Stimulated activated CD4-positive, alpha-beta T cell treated with anti-CD3 and anti-CD28 coated beads, Interleukin-12 subunit alpha, Interleukin-12 subunit beta, amount 100 ng/mL, for 48 hours (primary cell): Measurements from ENCODE around the gene GGPS1.
"Not testable (repeated sequence)": the region's sequence is repeated elsewhere in the genome, so short reads cannot be mapped to it uniquely, and the experiment has no call there.

ENCODE experiments used
- DNase-seq, 3 donors: peaks; one replicate each; pipeline ENCODE4 v3.0.0-alpha.2; 2020; ENCODE audit warnings: low read depth in 2 of 3, low spot score in 1 of 3

Gene GGPS1

DNA sequence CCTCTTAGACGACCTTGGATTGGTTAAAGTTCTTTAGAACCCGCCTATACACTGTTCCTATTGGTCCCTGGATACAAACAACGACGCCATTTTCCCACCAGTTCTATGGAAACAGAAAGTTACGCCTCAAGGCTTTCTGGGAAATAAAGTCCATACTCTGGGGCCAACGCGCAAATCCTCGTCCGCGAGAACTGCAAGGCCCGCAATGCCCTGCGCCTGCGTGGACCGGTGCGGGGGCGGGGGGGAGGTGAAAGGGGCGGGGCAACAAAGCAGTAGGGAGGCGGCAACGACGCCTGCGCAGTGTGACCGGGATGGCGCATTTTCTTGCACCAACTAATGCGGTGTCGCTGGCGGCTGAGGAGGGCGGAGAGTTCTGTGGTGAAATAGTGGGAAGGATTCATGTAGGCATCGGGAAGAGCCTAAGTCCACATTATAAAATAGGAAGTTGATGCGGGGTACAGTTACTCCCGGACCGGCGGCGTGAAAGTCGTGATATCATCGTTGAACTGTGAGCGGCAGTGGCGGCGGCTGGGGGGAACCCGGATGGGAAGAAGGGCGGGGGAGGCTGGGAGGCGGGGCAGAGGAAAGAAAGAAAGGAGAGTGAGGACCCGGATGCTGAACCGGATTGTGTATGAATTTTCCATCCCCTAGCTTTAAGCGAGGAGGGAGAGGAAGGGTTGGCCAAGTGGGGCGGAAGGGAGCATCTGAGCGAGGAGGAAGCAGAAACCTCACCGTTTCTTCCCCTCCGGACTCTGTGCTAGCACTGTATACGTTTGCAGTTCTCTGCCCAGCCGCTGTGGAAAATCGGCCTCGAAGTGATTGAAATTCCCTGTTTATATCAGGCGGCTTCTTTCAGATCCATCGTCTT lies at the start of gene GGPS1:
GGPS1 (plus strand) TSS at position 300 of the 868 bp plus-strand sequence. CDS start 6,695 bp downstream, outside the sequence.
- peak; percentile 96 to 99 (median 98) for DNase-seq

DNA sequence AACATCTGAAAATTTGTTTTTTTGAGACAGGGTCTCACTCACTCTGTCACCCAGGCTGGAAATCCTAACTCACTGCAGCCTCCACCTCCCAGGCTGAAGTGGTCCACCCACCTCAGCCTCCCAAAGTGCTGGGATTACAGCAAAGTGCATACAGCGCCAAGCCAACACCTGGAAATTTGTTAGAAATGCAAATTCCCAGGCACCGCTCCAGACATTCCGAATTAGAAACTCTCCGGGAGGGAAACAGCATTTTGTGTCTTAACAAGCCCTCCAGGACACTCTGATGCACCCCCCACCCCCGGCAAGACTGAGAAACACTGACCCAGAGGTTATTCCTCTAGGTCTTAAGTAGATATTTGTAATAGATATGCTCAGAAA lies 49.5 kb upstream of the GGPS1 start:
- no peak for DNase-seq

DNA sequence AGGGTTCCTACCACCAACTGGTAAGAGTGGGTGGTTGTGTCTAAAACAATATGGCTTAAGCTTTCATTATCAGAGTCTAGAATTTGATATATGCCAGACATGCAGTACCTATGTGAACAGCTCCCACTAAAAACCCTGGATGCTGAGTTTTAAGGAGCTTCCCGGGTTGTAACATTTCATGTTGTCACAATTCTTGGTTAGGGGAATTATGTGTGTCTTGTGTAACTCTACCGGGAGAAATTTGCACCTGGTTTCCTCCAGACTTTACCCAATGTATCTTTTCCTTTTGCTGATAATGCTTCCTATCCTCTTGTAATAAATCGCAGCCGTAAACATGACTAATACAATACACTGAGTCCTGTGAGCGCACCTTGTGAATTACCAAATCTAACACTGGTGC lies 48.7 kb upstream of the GGPS1 start:
- DNase-seq = no peak

DNA sequence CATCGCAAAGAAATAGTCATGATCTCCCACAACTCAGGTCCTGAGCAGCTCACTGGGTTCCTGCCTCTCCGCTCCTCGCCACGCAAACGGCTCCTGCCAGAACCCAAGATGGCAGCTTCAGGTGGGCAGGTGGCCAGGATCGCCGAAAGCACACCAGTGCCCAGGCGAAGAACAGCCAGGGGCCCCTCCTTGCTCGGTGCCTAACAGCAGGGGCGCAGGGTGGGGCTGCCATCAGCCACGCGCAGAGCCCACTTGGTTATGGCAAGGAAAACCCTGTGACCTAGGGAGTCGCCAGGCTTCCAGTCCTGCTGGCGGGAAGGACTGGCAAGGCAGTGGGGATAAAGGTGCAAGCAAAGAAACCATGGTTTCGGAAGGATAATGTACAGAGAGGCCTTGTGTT lies 47.9 kb upstream of the GGPS1 start:
- no peak for DNase-seq

DNA sequence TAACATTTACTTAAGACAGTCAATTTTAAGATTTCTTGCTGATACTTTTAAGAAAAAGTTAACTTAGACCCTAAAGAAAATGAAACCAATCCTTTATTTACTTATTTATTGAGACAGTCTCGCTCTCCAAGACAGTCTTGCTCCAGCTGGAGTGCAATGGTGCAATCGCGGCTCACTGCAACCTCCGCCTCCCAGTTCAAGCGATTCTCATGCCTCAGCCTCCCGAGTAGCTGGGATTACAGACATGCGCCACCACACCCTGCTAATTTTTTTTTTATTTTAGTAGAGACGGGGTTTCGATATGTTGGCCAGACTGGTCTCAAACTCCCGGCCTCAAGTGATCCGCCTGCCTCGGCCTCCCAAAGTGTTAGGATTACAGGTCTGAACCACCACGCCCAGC lies 44.7 kb upstream of the GGPS1 start:
- not testable (repeated sequence) for DNase-seq

DNA sequence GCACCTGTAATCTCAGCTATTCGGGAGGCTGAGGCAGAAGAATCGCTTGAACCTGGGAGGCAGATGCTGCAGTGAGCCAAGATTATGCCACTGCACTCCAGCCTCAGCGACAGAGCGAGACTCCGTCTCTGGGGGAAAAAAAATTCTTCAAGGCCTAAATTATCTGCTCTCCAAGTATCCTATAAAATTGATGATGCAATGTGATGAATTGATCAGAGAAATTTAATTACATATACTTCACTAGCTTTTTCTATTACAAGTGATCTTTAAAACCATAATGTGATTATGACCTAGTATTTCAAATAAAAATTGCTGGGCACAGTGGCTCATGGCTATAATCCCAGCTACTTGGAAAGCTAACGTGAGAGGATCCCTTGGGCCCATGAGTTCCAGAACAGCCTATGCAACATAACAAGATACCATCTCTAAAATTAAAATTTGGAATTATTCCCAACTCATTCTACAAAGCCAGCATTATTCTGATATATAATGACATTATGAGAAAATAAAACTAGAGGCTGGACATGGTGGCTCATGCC lies 44.1 kb upstream of the GGPS1 start:
- DNase-seq = no peak

DNA sequence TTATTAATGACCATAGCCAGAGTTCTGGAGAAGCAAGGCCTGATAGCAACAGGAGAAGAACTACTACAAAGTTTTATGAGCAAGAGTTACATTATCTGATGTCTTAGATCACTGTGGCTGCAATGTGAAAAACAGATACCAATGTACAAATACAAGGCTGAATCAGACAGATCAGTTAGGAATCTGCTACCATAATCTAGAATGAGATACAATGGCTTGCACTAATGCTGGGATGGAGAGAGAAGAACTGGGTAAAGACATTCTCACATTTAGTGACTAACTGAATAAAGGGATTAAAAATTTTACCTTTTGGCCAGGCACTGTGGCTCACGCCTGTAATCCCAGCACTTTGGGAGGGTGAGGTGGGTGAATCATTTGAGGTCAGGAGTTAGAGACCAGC lies 41.7 kb upstream of the GGPS1 start:
- DNase-seq = no peak

DNA sequence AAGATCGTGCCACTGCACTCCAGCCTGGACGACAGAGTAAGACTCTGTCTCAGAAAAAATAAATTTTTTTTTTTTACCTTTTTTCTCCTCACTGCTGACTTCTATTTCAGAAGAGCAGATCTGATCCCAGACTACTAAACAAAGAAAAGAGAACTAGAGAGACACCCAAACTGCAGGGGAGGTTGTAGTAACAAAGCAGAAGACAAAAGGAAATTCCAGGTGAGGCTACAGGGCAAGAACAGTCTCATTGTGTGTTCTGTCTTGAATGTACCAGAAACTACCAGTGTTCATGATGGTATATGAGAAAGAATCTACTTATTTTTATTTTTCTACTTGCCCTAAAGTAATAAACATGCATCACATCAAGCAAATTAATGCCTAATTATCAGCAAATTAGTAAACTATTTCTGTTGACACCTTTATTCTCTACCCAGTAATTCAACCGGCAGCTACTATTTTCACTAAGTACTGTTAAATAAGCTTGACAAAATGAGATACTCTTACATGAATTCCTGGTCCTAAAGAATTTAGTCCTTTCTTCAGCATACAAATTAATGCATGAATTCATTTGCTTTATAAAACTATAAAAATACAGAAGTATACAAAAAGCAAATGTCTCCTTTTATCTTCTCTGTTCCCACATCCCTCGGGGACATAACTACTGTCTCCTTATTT lies 41.0 kb upstream of the GGPS1 start:
- DNase-seq = no peak

DNA sequence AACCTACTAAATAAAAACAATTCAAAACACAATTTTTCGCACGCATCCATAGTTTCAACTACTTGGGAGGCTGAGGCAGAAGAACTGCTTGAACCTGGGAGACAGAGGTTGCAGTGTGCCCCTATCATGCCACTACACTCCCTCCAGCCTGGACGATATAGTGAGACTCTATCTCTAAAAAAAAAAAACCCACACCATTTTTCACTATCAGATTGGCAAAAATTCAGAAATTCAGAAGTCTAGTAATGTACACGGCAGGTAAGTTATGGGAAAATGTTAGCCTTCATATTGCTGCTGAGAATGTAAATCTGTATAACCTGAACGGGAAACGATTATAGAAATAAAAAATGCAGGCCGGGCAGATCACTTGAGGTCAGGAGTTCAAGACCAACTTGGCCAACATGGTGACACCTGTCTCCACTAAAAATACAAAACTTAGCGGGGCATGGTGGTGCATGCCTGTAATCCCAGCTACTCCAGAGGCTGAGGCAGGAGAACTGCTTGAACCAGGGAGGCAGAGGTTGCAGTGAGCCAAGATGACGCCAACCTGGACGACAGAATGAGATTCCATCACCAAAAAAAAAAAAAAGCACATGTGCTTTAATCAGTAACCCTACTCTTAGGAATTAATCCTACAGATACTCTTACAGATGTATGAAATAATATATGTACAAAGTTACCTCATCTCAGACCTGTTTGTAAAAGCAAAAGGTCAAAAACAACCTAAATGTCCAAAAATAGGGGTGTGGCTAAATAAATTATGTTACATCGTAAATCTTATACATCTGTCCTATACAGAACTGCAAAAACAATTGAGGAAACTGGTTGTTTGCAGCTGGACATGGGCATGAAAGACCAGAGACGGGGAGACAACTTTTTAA lies 38.3 kb upstream of the GGPS1 start:
- no peak for DNase-seq

DNA sequence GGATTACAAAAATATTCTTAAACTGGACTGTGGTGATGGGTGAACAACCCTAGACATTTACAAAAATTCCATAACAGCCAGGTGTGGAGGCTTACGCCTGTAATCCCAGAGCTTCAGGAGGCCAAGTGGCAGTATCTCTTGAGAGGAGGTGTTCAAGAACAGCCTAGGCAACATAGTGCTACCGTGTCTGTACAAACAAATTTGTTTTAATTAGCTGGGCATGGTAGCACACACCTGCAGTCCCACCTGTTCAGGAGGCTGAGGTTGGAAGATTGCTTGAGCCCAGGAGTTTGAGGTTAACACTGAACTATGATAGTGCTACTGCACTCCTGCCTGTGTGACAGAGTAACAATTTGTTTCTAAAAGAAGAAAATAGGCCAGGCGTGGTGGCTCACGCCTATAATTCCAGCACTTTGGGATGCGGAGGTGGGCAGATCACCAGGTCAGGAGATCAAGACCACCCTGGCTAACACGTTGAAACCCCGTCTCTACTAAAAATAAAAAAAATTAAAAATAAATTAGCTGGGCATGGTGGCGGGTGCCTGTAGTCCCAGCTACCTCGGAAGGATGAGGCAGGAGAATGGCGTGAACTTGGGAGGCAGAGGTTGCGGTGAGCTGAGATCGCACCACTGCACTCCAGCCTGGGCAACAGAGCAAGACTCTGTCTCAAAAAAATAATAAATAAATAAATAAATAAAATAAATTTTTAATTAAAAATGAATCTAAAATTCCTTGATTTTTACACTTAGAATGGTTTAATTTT lies 37.4 kb upstream of the GGPS1 start:
- no peak for DNase-seq

DNA sequence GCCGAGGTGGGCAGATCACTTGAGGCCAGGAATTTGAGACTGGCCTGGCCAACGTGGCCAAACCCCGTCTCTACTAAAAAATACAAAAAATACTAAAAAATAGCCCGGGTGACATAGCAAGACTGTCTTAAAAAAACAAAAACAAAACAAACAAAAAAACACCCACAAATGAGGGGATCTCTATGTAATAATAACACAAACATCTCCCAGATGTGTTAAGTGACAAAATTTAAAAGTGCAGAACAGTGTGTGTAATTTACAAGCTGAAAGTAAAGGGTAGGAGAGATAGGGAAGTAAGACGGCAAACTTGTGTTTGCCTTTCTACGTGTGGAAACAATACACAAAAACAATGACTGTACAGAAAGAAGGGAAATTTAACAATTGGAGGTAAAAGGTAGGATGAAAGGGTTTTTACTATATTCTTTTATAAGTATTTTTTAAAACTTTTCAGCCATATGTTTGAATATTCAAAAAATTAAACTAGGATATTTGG lies 36.7 kb upstream of the GGPS1 start:
- no peak for DNase-seq

DNA sequence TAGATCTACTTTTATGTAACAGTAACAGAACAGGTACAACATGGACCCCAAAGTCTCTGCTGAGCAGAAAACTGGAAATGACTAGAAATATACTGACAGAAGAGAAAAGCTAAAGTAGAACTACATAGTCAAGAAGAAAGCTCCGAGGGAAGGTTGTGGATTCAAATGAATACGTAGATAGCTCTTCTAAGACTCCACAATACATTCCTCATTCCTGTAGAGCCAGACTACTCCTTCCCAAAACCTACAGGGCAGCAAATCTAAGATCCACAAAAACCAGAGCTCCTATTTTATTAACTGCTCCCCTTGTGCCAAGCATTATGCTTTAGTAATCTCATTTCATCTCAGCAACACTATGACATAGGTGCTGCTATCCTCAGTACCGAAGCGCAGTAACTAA lies 35.6 kb upstream of the GGPS1 start:
- no peak for DNase-seq

DNA sequence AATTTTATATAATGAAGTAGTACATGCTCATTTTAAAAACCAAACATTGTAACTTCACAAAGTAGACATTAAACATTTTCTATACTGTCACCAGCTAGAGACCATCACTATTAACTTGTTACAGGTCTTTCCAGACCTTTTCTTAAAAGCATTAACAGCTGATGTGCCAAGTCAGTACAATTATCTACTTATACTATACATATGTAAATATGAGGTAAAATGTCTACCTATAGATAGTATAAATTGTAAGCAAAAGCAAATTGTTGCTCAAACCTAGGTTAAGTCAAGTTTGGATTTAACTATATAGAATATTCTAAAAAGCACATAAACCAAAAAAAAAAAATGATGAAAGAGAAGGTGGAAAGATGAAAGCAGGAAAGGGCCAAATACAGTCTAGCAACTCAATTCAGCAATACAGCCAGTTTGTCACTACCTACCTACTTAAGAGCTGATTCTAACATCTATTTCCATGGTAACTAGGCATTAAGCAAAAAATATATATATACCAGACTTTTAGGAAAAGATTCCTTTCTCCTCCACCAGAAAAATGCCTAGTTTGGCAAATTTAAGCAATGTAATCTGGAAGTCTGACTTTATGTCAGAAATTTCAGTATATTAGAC lies 34.9 kb upstream of the GGPS1 start:
- DNase-seq = no peak

DNA sequence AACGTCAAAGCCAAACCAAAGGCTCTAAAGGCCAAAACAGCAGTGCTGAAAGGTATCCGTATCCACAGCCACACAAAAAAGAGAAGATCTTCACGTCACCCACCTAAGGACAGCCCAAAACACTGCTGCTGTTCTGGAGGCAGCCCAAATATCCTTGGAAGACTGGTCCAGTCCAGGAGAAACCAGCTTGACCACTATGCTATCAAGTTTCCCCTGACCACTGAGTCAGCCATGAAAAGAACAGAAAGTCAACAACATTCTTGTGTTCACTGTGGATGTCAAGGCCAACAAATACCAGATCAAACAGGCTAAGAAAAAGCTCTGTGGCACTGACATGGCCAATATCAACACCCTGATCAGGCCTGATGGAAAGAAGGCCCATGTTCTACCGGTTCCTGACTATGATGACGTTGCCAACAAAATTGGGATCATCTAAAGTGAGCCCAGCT lies 32.4 kb upstream of the GGPS1 start:
- DNase-seq = no peak

DNA sequence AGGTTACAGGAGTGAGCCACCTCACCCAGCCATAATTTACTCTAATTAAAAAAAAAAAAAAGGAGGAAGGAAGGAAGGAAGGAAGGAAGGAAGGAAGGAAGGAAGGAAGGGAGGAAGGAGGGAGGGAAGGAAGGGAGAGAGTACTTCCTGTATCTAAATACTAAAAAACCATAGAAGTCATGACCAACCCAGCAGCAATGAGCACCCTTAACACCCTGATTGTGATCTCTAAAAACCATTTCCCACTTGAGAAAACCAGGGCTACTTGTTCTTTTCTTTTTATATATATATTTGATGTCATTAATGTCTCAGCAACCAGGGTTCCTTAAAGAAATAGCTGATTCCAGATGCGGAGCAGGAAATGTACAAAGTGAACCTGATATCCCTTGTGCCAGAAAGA lies 31.6 kb upstream of the GGPS1 start:
- DNase-seq = no peak

DNA sequence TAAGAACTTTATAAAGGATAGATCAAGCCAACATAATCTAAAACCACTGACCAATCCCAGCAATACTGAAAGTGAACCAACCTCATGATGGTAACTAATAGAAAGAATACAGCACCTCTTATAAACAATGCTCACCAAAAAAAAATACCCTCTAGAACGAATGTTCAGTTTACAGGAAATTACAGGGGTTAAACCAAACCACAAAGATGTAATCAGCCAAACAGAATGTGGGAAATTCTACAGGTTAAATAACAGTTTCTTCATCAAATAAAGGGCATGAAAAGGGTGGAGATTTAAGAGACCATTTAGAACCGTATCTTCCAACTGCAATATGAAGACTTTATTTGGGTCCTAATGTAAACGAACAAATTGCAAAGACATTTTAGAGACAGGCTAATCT lies 30.8 kb upstream of the GGPS1 start:
- DNase-seq = no peak

DNA sequence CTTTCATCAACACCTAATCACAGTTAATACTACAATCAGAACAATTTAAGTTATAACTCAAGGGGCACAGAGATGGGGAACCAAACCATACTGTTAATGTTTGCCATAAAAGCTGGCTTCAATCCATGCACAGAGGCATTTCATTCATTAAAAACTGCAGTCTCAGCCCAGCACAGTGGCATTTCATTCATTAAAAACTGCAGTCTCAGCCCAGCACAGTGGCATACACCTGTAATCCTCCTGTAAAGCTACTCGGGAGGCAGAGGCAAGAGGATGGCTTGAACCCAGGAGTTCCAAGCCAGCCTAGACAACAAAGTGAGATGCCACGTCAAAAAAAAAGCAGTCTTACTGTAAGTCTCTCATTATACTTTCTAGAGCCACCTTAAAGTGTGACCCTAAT lies 29.6 kb upstream of the GGPS1 start:
- no peak for DNase-seq

DNA sequence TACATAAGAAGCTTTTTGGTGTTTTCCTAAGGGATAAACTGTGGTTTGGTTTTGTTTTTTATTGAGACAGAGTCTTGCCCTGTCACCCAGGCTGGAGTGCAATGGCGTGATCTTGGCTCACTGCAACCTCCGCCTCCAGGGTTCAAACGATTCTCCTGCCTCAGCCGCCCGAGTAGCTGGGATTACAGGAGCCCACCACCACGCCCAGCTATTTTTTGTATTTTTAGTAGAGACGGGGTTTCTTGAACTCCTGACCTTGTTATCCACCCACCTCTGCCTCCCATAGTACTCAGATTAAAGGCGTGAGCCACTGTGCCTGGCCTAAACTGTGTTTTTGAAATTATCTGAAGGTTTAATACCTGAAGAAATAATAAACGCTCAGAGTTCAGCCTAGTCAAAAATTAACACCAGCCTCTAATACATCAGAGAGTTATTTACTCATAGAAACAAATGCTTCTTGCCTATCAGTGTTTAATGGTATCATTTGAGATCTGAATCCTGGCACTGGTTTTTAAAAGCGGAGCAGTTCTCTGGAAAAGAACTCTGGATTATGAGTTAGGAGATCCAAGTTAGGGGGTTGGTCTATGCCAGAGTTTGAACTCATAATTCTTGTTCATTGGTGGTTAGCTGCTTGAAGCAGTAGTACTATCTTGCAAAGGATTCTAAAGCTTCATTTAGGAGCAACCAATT lies 29.1 kb upstream of the GGPS1 start:
- DNase-seq = no peak

DNA sequence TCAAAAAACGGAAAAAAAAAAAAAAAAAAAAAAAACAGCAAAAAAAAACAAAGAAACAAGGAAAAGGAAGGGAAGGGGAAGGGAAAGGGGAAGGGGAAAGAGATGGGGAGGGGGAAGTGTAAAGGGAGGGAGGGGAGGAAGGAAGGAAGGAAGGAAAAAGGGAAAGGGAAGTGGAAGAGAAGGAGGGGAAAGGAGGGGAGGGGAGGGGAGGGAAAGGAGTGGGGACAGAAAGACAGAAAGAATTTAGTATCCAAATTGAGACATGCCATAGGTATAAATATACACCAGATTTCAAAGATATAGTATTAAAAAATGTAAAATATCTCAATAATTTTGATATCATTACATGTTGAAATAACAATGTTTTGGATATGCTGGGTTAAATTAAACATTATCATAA lies 26.2 kb upstream of the GGPS1 start:
- no peak for DNase-seq
